Uterus (tissue), 2 donors: ENCODE results near the gene SERPINF2.

Source experiments
- POLR2A ChIP-seq, 2 donors: fragments of 450-650 bp; IDR thresholded peaks; one replicate each; pipeline ENCODE4 v1.6.1; 2016; ENCODE audit warnings: antibody characterized with exemption in 2 of 2, mild to moderate bottlenecking in 1 of 2, moderate library complexity in 1 of 2
- TF ChIP-seq, protein P1 (sequence below), 4 experiments: fragments of 200-600 bp in 2 of 4; fragments of 450-650 bp in 2 of 4; sonication (generic) in 2 of 4; IDR thresholded peaks; one replicate each; pipeline ENCODE4 v1.5.1; 2016 to 2019; ENCODE audit warnings: antibody characterized with exemption in 4 of 4, mild to moderate bottlenecking in 2 of 4, moderate library complexity in 1 of 4

DNA sequence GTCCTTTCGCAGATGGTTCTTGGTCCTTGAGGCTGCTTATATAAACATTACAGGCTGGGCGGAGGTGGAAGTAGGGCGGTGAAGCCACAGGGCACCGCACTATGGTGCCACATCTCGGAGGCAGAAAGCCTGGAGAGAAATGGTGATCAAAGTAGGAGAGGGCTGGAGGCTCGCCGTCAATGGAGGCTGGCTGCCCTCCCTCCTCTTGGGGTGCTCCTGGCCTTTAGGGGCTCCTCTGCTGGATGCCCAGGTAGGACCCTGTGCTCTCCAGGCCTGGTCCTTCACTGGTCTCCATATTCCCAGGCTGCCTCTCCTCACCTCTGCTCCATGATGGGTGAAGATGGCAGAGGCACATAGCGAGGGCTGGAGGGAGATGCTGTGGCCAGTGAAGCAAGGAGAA, 30.4 kb upstream of the SERPINF2 start:
- TF ChIP-seq, protein P1, sequence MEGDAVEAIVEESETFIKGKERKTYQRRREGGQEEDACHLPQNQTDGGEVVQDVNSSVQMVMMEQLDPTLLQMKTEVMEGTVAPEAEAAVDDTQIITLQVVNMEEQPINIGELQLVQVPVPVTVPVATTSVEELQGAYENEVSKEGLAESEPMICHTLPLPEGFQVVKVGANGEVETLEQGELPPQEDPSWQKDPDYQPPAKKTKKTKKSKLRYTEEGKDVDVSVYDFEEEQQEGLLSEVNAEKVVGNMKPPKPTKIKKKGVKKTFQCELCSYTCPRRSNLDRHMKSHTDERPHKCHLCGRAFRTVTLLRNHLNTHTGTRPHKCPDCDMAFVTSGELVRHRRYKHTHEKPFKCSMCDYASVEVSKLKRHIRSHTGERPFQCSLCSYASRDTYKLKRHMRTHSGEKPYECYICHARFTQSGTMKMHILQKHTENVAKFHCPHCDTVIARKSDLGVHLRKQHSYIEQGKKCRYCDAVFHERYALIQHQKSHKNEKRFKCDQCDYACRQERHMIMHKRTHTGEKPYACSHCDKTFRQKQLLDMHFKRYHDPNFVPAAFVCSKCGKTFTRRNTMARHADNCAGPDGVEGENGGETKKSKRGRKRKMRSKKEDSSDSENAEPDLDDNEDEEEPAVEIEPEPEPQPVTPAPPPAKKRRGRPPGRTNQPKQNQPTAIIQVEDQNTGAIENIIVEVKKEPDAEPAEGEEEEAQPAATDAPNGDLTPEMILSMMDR (IDR thresholded peaks at IDR 0.05), result no peak
- TF ChIP-seq POLR2A (IDR thresholded peaks at IDR 0.05), result no peak
